ENCODE results near the gene DNA2. TPM values are rescaled to one million over a fixed set of nuclear protein-coding genes. Genes with fewer than 3 reads are reported as not detected.
A peak's percentile ranks its signal among the peaks of the same experiment; 100 is the strongest.

Gene DNA2
- total RNA-seq, 1 donor from 2014 or later: 17.0 TPM

DNA sequence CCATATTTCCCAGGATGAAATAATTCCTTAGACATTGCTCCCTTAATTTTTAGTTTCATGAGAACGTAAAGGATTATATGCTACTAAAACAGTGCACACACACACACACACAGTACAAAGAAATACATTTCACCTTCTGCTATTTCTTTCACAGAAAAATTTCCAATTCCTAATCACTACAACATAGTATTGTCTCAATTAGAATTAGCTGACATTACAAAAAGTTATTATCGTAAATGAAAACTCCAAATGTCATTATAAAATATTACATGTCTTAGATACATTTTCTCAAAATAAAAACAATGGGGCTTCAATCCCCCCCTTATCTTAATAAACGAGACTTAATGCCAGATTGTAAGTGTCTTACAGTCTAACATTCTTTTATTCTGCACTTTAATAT lies 52.4 kb downstream of the DNA2 start:
- no peak for DNase-seq (ENCODE audit: low read depth)
- TF ChIP-seq, protein P1, sequence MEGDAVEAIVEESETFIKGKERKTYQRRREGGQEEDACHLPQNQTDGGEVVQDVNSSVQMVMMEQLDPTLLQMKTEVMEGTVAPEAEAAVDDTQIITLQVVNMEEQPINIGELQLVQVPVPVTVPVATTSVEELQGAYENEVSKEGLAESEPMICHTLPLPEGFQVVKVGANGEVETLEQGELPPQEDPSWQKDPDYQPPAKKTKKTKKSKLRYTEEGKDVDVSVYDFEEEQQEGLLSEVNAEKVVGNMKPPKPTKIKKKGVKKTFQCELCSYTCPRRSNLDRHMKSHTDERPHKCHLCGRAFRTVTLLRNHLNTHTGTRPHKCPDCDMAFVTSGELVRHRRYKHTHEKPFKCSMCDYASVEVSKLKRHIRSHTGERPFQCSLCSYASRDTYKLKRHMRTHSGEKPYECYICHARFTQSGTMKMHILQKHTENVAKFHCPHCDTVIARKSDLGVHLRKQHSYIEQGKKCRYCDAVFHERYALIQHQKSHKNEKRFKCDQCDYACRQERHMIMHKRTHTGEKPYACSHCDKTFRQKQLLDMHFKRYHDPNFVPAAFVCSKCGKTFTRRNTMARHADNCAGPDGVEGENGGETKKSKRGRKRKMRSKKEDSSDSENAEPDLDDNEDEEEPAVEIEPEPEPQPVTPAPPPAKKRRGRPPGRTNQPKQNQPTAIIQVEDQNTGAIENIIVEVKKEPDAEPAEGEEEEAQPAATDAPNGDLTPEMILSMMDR (conservative IDR thresholded peaks at IDR 0.05; ENCODE audit: low read depth, low read length): no peak

DNA sequence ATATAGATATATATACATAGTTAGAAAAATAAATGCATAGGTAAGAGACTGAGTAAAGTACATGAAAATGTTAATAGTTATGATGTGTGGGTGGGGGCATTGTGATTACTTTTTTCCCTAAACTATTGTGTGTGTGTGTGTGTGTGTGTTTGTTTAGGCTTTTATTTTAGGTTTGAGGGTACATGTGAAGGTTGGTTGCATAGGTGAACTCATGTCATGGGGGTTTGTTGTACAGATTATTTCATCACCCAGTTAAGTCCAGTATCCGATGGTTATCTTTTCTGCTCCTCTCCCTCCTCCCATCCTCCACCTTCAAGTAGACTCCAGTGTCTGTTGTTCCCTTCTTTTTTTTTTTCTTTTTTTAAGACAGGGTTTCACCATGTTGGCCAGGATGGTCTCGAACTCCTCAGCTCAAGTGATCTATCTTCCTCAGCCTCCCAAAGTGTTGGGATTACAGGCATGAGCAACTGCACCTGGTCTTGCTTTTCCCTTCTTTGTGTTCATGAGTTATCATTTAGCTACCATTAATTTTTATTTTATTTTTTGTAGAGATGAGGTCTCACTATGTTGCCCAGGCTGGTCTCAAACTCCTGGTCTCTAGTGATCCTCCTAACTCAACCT lies 62.8 kb downstream of the DNA2 start:
- H3K4me3 ChIP-seq (ENCODE audit: low read depth, low read length): no peak overlapping the region
- DNase-seq (ENCODE audit: low read depth): no peak
- TF ChIP-seq, protein P1 (conservative IDR thresholded peaks at IDR 0.05; ENCODE audit: low read depth, low read length): no peak

More for the DNA sequence above, 52.4 kb downstream of the DNA2 start:
- no peak overlapping the region for H3K4me3 ChIP-seq (ENCODE audit: low read depth, low read length)

DNA sequence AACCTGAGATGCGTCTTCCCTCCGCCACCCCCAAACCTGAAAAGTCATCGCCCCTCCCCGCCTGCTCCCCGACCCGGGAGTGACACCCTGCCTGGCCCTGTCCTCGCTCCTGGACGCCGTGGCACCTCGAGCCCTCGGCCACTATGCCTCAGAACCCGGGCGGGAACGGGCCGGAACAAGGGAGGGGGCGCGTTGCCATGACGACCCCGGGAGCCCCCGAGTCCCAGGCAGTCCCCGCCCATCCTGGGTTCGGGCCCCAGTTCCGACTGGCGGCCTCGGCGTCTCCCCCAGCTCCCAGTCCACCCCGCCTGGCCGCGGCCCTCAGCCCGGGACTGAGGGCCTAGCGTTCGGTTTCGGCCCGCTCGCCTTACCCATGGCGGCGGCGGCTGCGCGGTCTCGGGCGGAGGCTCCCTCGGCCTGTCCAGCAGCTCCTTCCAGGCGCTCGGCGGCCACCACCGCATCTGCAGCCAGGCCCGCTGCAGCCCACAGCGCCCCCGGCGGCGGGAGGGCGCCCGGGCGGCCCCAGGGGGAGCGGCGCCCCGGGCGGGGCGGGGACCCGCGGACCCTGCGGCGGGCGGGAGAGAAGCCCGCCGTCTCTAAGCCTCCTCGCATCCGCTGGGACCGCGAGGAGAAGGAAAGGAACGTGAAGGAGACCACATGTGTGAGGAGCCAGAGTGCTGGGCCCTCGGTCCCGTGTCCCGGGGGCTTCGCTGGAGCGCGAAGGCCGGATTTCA lies 64.8 kb downstream of the DNA2 start, which contains the start of gene RUFY2:
RUFY2 (minus strand) TSS at position 463 of the 734 bp plus-strand sequence; CDS start at position 375, 88 bp downstream.
- H3K4me3 ChIP-seq (ENCODE audit: low read depth, low read length): peak within 1 kb of the TSS; percentile 100
- TF ChIP-seq, protein P1 (conservative IDR thresholded peaks at IDR 0.05; ENCODE audit: low read depth, low read length): no peak
- no peak for DNase-seq (ENCODE audit: low read depth)

DNA sequence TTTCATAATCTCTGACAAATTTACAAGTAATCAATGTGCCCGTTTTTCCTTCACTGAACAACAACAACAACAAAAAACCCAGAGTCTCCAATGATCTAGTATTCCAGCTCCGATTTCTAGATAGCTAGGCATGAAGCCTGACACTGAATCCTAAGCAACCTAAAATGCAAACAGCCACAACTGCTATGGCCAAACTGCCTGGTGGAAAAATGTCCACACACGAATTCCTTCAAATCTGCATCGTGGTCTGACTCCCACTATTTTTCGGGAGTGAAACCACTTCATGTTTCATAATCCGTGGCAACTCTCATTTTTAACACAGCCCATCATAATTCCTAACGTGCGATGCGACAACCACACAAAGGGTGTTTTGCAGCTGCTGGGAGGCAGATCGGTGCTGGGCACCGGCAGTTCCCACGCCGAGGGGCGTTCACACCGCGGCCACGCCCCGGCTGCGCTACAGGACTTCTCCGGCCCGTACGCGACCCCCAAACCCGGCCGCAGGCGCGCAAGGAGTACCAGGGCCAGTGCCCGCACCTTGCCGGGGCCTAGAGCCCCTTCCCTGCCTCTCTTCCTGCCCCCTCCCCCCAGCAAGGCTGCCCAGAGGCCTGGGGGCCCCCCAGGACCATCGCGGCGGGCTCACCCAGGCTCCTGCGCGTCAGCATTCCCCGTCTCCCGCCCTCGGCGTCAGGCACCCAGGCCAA lies 65.5 kb downstream of the DNA2 start:
- no peak for DNase-seq (ENCODE audit: low read depth)

DNA sequence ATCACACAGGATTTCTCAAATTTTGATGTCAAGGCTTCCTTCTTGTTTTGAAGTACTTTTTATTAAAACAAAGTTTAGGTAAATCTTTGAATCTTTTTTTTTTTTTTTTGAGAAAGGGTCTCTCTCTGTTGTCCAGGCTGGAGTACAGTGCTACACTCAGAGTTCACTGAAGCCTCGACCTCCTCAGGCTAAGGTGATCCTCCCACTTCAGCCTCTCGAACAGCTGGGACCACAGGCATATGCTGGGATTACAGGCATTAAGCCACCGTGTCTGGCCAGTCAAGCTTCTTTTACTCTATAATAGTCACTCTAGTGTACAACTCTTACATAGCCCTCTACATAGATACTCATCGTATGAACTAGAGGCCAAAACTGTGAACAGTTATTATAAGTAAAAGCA lies 68.1 kb downstream of the DNA2 start:
- TF ChIP-seq, protein P1 (conservative IDR thresholded peaks at IDR 0.05; ENCODE audit: low read depth, low read length): no peak
- DNase-seq (ENCODE audit: low read depth): no peak
- H3K4me3 ChIP-seq (ENCODE audit: low read depth, low read length): no peak overlapping the region

More for the DNA sequence above, 65.5 kb downstream of the DNA2 start:
- H3K4me3 ChIP-seq (ENCODE audit: low read depth, low read length): peak overlapping the region; percentile 100
- TF ChIP-seq, protein P1 (conservative IDR thresholded peaks at IDR 0.05; ENCODE audit: low read depth, low read length): no peak

DNA sequence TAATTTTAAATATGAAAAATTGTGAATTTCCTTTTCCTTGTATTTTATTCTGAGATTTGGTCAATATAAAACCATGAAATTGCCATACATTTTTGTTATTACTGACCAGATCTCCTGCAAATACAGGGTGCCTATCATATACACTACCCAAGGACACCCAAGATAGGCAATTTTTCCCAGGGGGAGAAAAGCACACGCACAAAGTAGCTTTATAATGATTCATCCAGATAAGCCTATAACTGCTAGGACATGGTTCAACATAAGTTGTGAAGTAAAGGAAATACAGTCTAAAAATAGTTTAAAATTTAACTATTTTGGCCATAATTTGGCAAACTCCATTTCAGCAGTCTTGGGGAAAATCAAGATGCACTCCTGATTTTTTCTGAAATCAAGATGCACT lies 69.5 kb downstream of the DNA2 start:
- TF ChIP-seq, protein P1 (conservative IDR thresholded peaks at IDR 0.05; ENCODE audit: low read depth, low read length): no peak

More for the DNA sequence above, 69.5 kb downstream of the DNA2 start:
- no peak overlapping the region for H3K4me3 ChIP-seq (ENCODE audit: low read depth, low read length)
- DNase-seq (ENCODE audit: low read depth): no peak

Data from epithelial cell of proximal tubule (primary cell).